Measurements from ENCODE around the gene RNF17.

RNF17 gene

GRCh38 chr13:24906268-24906667 lies 142.3 kb downstream of the RNF17 start:
- no peak for TF ChIP-seq PKNOX1 (IDR thresholded peaks at IDR 0.05)
- no peak for DNase-seq (ENCODE audit: extremely low spot score)
- ChIA-PET POLR2A (no interaction called here), CTCF (no interaction called here)

GRCh38 chr13:24910502-24911132 lies 146.6 kb downstream of the RNF17 start:
- DNase-seq (ENCODE audit: extremely low spot score): no peak
- TF ChIP-seq ZNF384 (IDR thresholded peaks at IDR 0.05) (no peak), L3MBTL2 (conservative IDR thresholded peaks at IDR 0.05) (no peak), PKNOX1 (IDR thresholded peaks at IDR 0.05) (no peak), CTBP1 (IDR thresholded peaks at IDR 0.05; ENCODE audit: borderline replicate concordance) (no peak), TARDBP (IDR thresholded peaks at IDR 0.05) (no peak), SUZ12 (IDR thresholded peaks at IDR 0.05) (no peak), FOXK2 (IDR thresholded peaks at IDR 0.05) (no peak), BHLHE40 (IDR thresholded peaks at IDR 0.05; ENCODE audit: borderline replicate concordance) (no peak), FOXA1 (IDR thresholded peaks at IDR 0.05) (no peak), LEF1 (IDR thresholded peaks at IDR 0.05; ENCODE audit: borderline replicate concordance) (no peak), NFRKB (IDR thresholded peaks at IDR 0.05) (no peak), ARNT (IDR thresholded peaks at IDR 0.05) (no peak)
- ChIA-PET POLR2A (no interaction called here), CTCF (no interaction called here)

- POLR2A ChIA-PET: no interaction called here
These were observed 147.4 kb downstream of the RNF17 start for GRCh38 chr13:24911133-24911908.

GRCh38 chr13:24916464-24916863 lies 152.5 kb downstream of the RNF17 start:
- TF ChIP-seq CTBP1 (IDR thresholded peaks at IDR 0.05; ENCODE audit: borderline replicate concordance) (no peak), ZNF384 (IDR thresholded peaks at IDR 0.05) (no peak), ARNT (IDR thresholded peaks at IDR 0.05) (no peak), ELF4 (IDR thresholded peaks at IDR 0.05) (no peak), SP1 (IDR thresholded peaks at IDR 0.05) (no peak), FOXM1 (IDR thresholded peaks at IDR 0.05; ENCODE audit: borderline replicate concordance) (no peak), FOXA1 (IDR thresholded peaks at IDR 0.05) (no peak), PKNOX1 (IDR thresholded peaks at IDR 0.05) (no peak), SUZ12 (IDR thresholded peaks at IDR 0.05) (no peak), L3MBTL2 (conservative IDR thresholded peaks at IDR 0.05) (no peak), LEF1 (IDR thresholded peaks at IDR 0.05; ENCODE audit: borderline replicate concordance) (no peak), BHLHE40 (IDR thresholded peaks at IDR 0.05; ENCODE audit: borderline replicate concordance) (no peak), NFRKB (IDR thresholded peaks at IDR 0.05) (no peak), TARDBP (IDR thresholded peaks at IDR 0.05) (no peak)
- CTCF ChIA-PET: no interaction called here
- no peak for DNase-seq (ENCODE audit: extremely low spot score)
- POLR2A ChIA-PET: no interaction called here

More at GRCh38 chr13:24911133-24911908, 147.4 kb downstream of the RNF17 start:
- DNase-seq (ENCODE audit: extremely low spot score): no peak
- no peak for TF ChIP-seq FOXA1 (IDR thresholded peaks at IDR 0.05)
- no peak for TF ChIP-seq FOXM1 (IDR thresholded peaks at IDR 0.05; ENCODE audit: borderline replicate concordance)
- no peak for TF ChIP-seq TARDBP (IDR thresholded peaks at IDR 0.05)
- TF ChIP-seq CTBP1 (IDR thresholded peaks at IDR 0.05; ENCODE audit: borderline replicate concordance): no peak
- no peak for TF ChIP-seq HDGF (IDR thresholded peaks at IDR 0.05; ENCODE audit: borderline replicate concordance)
- no peak for TF ChIP-seq SUZ12 (IDR thresholded peaks at IDR 0.05)
- no peak for TF ChIP-seq ARNT (IDR thresholded peaks at IDR 0.05)
- no peak for TF ChIP-seq NFRKB (IDR thresholded peaks at IDR 0.05)
- no peak for TF ChIP-seq ZNF384 (IDR thresholded peaks at IDR 0.05)
- no peak for TF ChIP-seq FOXK2 (IDR thresholded peaks at IDR 0.05)
- TF ChIP-seq L3MBTL2 (conservative IDR thresholded peaks at IDR 0.05): no peak
- TF ChIP-seq SP1 (IDR thresholded peaks at IDR 0.05): no peak
- CTCF ChIA-PET: no interaction called here

- DNase-seq (ENCODE audit: extremely low spot score): no peak
- TF ChIP-seq SUZ12 (IDR thresholded peaks at IDR 0.05): no peak
- TF ChIP-seq NFRKB (IDR thresholded peaks at IDR 0.05): no peak
- no peak for TF ChIP-seq ARNT (IDR thresholded peaks at IDR 0.05)
- ChIA-PET POLR2A (no interaction called here), CTCF (no interaction called here)
These were observed 157.0 kb downstream of the RNF17 start for GRCh38 chr13:24921003-24921402.

- no peak for DNase-seq (ENCODE audit: extremely low spot score)
- no peak for TF ChIP-seq FOXK2 (IDR thresholded peaks at IDR 0.05)
- TF ChIP-seq ELF4 (IDR thresholded peaks at IDR 0.05): no peak
- TF ChIP-seq PKNOX1 (IDR thresholded peaks at IDR 0.05): no peak
- TF ChIP-seq FOXM1 (IDR thresholded peaks at IDR 0.05; ENCODE audit: borderline replicate concordance): no peak
- TF ChIP-seq SUZ12 (IDR thresholded peaks at IDR 0.05): no peak
- no peak for TF ChIP-seq LEF1 (IDR thresholded peaks at IDR 0.05; ENCODE audit: borderline replicate concordance)
- TF ChIP-seq BHLHE40 (IDR thresholded peaks at IDR 0.05; ENCODE audit: borderline replicate concordance): no peak
- TF ChIP-seq NFRKB (IDR thresholded peaks at IDR 0.05): no peak
- TF ChIP-seq CTBP1 (IDR thresholded peaks at IDR 0.05; ENCODE audit: borderline replicate concordance): no peak
- no peak for TF ChIP-seq TARDBP (IDR thresholded peaks at IDR 0.05)
- TF ChIP-seq HDGF (IDR thresholded peaks at IDR 0.05; ENCODE audit: borderline replicate concordance): no peak
- TF ChIP-seq SP1 (IDR thresholded peaks at IDR 0.05): no peak
- TF ChIP-seq L3MBTL2 (conservative IDR thresholded peaks at IDR 0.05): no peak
- no peak for TF ChIP-seq FOXA1 (IDR thresholded peaks at IDR 0.05)
- TF ChIP-seq ARNT (IDR thresholded peaks at IDR 0.05): no peak
- TF ChIP-seq ZNF384 (IDR thresholded peaks at IDR 0.05): no peak
- ChIA-PET CTCF (no interaction called here), POLR2A (interaction anchor here (1.5 kb wide), 1 partner anchor 58 kb away, joined by 4 read pairs; no protein-coding TSS in a partner anchor)
These were observed 157.9 kb downstream of the RNF17 start for GRCh38 chr13:24921881-24922280.

Data from HEK293T (cell line).